CD4-positive, alpha-beta T cell treated with Interleukin-4 for 1 hour (primary cell): ENCODE results near the gene SORCS2.

Experiments used
- DNase-seq, 2 donors: peaks; one replicate each; pipeline ENCODE4 v3.0.0-alpha.2; 2020 to 2022

The SORCS2 gene

GRCh38 chr4:7487998-7488671 lies 295.8 kb downstream of the SORCS2 start:
- no peak for DNase-seq

GRCh38 chr4:7491915-7492314 lies 299.6 kb downstream of the SORCS2 start:
- DNase-seq, result no peak

- DNase-seq, result no peak
These were observed 306.3 kb downstream of the SORCS2 start for GRCh38 chr4:7498446-7499200.

- no peak for DNase-seq
These were observed 307.3 kb downstream of the SORCS2 start for GRCh38 chr4:7499661-7500060.

GRCh38 chr4:7500404-7500803 lies 308.1 kb downstream of the SORCS2 start:
- no peak for DNase-seq

- DNase-seq, result no peak
These were observed 309.0 kb downstream of the SORCS2 start for GRCh38 chr4:7501314-7501713.

- DNase-seq, result no peak
These were observed 309.5 kb downstream of the SORCS2 start for GRCh38 chr4:7501873-7502272.

- DNase-seq, result no peak
These were observed 311.4 kb downstream of the SORCS2 start for GRCh38 chr4:7503559-7504249.

- no peak for DNase-seq
These were observed 313.0 kb downstream of the SORCS2 start for GRCh38 chr4:7505116-7505900.

- no peak for DNase-seq
These were observed 313.8 kb downstream of the SORCS2 start for GRCh38 chr4:7506119-7506518.

GRCh38 chr4:7506572-7506971 lies 314.2 kb downstream of the SORCS2 start:
- no peak for DNase-seq

GRCh38 chr4:7507381-7507780 lies 315.0 kb downstream of the SORCS2 start:
- DNase-seq, result no peak

- DNase-seq, result no peak
These were observed 317.7 kb downstream of the SORCS2 start for GRCh38 chr4:7510066-7510465.

GRCh38 chr4:7510538-7510937 lies 318.2 kb downstream of the SORCS2 start:
- DNase-seq, result no peak

- DNase-seq, result no peak
These were observed 319.2 kb downstream of the SORCS2 start for GRCh38 chr4:7511525-7511924.

- no peak for DNase-seq
These were observed 320.1 kb downstream of the SORCS2 start for GRCh38 chr4:7512428-7512827.

GRCh38 chr4:7512946-7513345 lies 320.6 kb downstream of the SORCS2 start:
- no peak for DNase-seq

- DNase-seq, result no peak
These were observed 321.3 kb downstream of the SORCS2 start for GRCh38 chr4:7513671-7514070.

- DNase-seq, result no peak
These were observed 321.9 kb downstream of the SORCS2 start for GRCh38 chr4:7514281-7514680.

GRCh38 chr4:7514789-7515188 lies 322.5 kb downstream of the SORCS2 start:
- DNase-seq, result no peak

GRCh38 chr4:7515390-7515902 lies 323.1 kb downstream of the SORCS2 start:
- DNase-seq, result no peak

GRCh38 chr4:7516096-7516772 lies 323.9 kb downstream of the SORCS2 start:
- no peak for DNase-seq
